Measurements from ENCODE around the gene SOX5.
"Not testable (repeated sequence)": the region's sequence is repeated elsewhere in the genome, so short reads cannot be mapped to it uniquely, and the experiment has no call there.

The SOX5 gene

DNA sequence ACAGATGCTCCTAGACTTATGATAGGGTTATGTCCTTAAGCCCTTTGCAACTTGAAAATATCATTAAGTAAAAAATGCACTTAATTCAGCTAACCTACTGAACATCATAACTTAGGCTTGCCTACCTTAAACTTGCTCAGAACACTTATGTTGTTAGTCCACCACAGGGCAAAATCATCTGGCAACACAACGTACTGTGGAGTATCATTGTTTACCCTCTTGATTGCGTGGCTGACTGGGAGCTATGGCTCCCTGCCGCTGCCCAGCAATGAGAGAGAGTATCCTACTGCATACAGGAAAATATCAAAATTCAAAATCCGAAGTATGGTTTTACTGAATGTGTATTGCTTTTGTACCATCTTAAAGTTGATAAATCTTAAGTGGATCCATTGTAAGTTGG lies 105.5 kb downstream of the SOX5 start:
- DNase-seq (ENCODE audit: low read depth in 2 of 2, low spot score in 1 of 2) = no peak

DNA sequence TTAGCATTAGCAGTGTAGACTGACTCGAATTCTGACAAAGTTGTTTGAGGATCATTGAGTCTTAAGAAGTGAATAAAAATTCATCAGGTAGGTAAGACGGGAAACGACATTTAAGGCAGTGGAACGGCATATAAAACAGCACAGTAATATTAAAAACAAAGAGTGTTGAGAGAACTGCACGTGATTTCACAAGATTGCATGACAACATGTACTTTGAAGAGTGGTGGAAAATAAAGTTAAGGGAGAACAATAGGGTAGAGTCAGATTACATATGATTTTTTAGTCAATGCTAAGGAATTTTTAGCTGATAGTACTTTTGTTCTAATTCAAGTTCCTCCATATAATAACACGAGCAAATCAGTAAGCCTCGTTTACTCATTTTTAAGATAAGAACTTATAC lies 115.4 kb downstream of the SOX5 start:
- DNase-seq (ENCODE audit: low read depth in 2 of 2, low spot score in 1 of 2) = no peak

DNA sequence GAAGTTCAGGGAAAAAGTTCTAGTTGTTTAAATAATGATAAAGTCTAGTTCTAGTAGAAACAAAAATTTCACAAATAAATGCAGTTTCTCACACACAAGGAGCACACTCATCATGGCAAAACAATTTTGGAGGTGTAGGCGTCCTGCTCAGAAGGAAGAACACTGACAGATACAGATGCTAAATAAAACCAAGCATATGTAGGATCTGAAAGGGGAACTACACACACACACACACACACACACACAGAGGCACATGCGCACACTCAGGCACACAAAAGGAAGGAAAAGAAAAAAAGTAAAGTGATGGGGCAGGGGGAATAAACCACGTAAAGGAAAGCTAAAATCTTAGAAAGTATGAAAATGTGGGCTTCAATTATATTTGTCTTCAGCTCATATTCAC lies 117.7 kb downstream of the SOX5 start:
- DNase-seq (ENCODE audit: low read depth in 2 of 2, low spot score in 1 of 2) = no peak

DNA sequence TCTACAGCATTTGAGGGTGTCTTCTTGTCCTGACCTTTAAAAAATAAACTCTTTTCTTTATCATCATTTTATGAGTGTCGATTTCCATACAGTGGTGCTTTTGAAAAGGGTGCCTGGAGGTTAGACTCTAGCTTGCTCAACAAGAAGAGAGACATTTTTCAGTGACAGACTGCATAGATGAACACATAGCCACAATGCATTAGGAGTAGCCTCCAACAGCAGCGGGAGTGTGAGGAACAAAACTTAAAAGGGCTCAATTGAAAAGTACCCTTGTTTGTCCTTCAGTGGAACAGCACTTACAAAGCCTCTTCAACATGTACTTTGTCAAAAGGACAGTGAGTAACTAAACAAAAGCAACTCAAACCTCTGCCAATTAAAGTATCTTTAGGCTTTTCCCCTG lies 119.3 kb downstream of the SOX5 start:
- no peak for DNase-seq (ENCODE audit: low read depth in 2 of 2, low spot score in 1 of 2)

DNA sequence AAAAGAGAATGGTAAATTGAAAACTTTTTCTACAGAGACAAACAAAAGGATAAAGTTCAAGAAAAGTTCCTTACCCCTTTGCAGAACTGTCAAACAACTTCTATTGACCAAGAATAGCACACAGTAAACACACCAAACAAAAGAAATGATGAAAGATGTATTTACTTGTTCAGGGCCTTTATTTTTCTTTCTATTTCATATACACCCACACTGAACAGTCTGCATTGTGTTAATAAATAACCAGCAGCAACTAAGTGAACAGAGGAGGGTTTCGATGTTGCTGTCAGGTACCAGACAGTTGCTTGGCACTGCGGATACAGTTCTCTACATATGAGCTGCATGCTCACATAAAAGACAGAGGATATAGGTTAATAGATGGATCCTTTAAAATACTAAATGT lies 122.1 kb downstream of the SOX5 start:
- no peak for DNase-seq (ENCODE audit: low read depth in 2 of 2, low spot score in 1 of 2)

DNA sequence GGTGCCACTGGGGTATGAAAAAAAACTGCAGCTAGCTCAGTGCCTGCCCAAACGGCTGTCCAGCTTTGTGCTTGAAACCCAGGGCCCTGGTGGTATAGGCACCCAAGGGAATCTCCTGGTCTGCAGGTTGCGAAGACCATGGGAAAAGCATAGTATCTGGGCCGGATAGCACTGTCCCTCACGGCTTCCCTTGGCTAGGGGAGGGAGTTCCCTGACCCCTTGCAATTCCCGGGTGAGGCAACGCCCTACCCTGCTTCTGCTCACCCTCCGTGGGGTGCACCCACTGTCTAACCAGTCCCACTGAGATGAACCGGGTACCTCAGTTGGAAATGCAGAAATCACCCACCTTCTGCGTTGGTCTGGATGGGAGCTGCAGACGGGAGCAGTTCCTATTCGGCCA lies 124.3 kb downstream of the SOX5 start:
- DNase-seq (ENCODE audit: low read depth in 2 of 2, low spot score in 1 of 2) = not testable (repeated sequence)

DNA sequence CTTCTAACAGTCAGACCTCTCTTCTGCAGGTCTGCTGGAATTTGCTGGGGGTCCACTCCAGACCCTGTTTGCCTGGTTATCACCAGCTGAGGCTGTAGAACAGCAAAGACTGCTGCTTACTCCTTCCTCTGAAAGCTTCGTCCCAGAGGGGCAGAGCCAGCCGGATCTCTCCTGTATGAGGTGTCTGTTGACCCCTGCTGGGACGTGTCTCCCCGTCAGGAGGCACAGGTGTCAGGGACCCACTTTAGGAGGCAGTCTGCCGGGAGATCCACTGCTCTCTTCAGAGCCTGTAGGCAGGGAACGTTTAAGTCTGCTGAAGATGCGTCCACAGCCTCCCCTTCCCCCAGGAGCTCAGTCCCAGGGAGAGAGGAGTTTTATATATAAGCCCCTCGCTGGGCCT lies 125.1 kb downstream of the SOX5 start:
- no peak for DNase-seq (ENCODE audit: low read depth in 2 of 2, low spot score in 1 of 2)

DNA sequence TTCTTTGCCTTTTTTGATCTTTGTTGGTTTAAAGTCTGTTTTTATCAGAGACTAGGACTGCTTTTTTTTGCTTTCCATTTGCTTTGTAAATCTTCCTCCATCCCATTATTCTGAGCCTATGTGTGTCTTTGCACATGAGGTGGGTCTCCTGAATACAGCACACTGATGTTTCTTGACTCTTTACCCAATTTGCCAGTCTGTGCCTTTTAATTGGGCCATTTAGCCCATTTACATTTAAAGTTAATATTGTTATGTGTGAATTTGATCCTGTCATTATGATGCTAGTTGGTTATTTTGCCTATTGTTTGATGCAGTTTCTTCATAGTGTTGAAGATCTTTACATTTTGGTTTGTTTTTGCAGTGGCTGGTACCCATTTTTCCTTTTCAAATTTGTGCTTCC lies 126.6 kb downstream of the SOX5 start:
- not testable (repeated sequence) for DNase-seq (ENCODE audit: low read depth in 2 of 2, low spot score in 1 of 2)

DNA sequence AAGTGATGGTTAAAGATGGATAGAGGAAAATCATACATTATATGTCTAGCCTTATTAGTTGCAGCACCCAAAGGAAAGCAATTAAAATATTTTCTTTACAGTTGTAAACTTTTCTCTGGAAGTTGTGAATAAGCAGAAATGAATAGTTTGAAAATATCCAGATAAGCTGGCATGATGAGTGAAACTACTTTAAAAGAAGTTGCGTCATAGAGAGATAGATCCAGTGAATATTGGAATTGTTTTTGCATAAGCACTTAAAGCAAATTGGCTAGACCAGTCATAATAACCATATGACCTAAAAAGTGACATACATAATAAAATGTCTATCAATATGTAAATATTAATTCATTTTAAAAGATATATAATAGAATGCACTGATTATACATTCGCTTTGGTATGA lies 132.1 kb downstream of the SOX5 start:
- DNase-seq (ENCODE audit: low read depth in 2 of 2, low spot score in 1 of 2) = no peak

DNA sequence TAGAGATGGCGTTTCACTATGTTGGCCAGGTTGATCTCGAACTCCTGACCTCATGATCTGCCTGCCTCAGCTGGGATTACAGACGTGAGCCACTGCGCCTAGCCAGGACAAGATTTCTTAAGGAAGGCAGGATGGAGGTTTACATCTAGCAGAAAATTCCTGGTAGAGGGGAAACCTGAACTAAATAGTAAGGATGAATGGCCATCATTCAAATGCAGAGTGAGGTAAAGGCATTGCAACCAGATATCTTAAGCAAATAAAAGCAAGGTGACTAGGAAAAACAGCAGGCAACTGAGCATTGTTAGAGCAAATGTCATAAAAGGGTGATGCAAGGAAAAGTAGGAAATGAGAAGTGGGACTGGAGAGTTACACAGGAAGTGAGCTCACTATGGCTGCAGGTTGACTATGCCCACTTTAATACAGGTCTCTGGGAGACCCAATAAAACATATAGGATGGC lies 133.0 kb downstream of the SOX5 start:
- no peak for DNase-seq (ENCODE audit: low read depth in 2 of 2, low spot score in 1 of 2)

DNA sequence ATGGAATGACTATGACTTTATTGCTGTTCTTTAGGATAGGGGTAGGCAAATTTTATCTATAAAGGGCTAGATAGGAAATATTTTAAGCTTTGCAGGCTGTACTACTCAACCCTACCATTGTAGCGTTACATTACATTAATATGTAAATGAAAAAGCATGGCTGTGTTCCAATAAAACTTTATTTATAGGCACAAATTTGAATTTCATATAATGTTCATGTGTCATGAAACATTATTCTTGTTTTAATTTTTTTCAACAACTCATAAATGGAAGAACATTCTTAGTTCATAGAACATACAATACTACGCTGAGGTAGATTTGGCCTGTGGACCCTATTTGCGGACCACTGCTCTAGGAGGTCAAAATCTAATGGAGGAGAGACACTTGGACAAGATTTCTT lies 133.7 kb downstream of the SOX5 start:
- DNase-seq (ENCODE audit: low read depth in 2 of 2, low spot score in 1 of 2) = no peak

DNA sequence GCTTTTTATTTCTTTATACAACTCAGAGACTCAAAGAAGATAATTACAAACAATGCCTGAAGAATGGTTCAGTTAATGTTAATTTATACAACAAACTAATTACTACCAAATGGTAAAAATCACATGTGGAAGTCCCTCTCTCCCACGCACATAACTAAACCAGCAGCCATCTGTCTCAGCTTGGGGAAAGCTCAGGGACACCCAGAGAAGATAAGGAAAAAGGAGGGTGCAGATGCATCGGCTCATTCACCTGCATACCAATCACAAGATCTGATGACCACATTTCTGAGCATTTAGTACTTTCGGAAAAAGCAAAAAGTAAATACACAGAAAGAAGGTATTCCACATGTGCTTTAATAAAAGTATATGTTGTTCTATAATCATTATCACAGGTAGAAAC lies 136.3 kb downstream of the SOX5 start:
- DNase-seq (ENCODE audit: low read depth in 2 of 2, low spot score in 1 of 2) = no peak

DNA sequence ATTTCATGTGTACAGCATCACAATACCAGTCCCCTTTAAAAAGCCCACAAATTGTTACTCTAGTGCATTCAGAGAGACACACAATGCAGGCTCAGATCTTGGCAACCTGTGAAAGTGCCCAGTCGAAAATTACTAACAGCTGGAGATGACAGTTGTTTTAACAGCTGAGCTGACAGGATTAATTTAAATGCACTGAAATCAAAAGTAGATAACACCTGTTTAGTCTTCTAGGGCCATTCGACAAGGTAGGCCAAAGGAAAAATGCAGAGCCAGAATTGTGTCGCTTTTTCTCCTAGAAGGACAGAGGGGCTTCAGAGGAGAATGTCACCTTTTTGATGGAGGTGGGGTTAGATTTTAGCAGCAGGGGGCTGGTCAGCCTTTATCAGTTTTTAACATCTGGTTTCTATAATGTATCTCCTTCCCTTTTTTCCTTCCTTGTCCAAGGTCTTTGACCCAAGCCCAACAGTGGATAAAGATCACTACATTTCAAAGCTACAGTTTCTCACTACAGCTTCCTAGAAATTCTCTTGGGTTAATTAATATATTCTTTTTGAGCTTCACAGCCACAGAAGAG lies 139.1 kb downstream of the SOX5 start:
- no peak for DNase-seq (ENCODE audit: low read depth in 2 of 2, low spot score in 1 of 2)

DNA sequence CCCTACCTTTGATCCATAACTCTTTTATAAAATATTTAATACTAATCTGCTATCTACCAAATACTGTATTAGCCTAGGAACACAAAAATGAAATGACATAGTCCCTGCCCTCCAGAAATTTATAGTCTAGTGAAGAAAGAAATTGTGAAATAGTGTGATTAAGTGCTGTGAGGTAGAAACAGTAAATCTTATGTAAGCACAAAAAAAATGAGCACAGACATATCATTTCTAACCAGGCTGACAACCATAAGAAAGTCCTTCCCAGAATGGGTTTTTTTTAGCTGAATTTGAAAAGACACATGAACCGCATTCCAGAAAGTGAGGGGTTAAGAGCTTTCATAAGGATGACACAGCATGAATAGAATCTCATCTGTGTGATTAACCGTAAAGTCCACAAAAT lies 145.9 kb downstream of the SOX5 start:
- DNase-seq (ENCODE audit: low read depth in 2 of 2, low spot score in 1 of 2) = no peak

DNA sequence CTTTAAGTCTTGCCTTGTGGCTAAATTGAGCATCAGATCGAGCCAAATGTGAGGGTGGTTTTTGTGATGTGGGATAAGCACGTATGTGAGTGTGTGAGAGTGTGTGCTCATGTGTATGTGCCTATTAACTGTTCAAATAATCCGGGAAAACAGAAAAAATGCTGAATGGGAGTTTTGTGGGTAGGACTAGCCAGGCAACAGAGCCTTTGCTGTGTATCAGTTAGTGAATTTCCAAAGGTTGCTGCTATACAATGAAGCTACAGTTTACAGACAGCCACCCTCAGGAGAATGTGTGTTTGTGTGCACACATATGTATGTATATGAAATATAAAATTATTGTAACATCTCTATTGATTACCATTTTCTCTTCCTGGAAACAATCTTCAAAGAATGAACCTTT lies 154.0 kb downstream of the SOX5 start:
- DNase-seq (ENCODE audit: low read depth in 2 of 2, low spot score in 1 of 2) = no peak

DNA sequence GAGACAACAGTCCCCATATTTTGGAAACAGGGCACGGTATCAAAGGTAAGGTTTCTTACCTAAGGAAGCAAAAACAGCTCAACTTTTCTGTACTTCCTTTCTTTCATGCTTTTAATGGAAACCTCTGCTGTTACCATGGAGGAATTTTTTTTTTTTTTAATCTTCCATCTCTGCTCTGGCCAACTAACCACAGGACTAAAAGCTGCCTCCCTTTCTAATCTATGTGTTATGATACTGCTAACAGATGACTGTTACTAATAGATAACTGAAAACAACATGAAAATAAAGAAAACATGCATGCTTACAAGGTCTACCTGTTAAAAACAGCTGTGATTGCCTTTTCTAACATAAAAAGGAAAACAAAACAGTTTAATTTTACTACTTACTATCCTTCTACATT lies 168.4 kb downstream of the SOX5 start:
- no peak for DNase-seq (ENCODE audit: low read depth in 2 of 2, low spot score in 1 of 2)

DNA sequence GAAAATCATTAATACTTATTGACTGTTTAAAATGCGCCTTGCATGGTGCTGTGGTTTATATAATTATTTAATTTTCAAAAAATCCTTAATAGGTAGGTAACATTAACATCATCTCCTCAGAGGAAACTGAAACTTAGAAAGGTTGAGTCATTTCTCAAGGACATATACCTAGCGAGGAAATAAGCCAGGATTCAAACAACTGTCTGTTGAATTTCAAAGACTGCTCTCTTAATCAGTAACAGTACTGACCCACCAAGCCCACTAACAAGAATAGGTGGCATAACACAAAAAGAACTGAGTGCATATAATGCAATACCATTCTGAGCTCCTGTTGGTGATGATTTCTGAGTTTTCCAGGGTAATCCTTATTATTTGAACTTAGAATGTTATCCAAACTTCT lies 174.3 kb downstream of the SOX5 start:
- no peak for DNase-seq (ENCODE audit: low read depth in 2 of 2, low spot score in 1 of 2)

DNA sequence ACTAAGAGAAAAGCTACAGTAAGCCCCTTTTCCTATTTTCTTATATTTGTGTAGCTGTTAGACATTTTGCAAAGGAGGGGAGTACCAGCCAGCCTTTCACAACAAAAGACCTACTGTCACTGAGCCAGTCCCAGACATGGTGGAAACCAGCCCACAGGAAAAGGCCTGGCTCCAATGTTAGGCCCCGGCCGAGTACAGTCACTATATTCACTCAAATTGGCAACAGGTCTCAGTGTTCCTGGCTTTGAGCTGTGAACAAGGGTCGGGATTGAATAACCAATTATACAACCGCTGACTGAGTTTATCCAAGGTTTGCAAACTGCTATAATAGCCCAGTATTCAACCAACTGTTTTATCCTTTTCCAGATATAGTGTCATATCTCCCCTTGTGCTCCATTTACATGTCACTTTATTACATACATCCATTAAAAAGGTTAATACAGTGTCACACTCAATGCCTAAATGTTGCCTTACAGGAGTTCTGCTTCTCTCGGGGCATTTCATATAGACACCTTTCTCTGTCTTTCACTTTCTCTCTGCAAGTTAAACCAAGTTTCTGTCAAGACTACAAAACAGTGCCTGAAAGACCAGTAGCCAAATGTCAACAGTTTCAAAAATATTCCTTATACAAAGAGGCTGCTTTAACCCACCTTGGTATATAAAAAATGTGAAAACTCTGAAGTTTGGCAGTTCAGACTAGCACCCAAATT lies 178.1 kb downstream of the SOX5 start:
- DNase-seq (ENCODE audit: low read depth in 2 of 2, low spot score in 1 of 2) = no peak

DNA sequence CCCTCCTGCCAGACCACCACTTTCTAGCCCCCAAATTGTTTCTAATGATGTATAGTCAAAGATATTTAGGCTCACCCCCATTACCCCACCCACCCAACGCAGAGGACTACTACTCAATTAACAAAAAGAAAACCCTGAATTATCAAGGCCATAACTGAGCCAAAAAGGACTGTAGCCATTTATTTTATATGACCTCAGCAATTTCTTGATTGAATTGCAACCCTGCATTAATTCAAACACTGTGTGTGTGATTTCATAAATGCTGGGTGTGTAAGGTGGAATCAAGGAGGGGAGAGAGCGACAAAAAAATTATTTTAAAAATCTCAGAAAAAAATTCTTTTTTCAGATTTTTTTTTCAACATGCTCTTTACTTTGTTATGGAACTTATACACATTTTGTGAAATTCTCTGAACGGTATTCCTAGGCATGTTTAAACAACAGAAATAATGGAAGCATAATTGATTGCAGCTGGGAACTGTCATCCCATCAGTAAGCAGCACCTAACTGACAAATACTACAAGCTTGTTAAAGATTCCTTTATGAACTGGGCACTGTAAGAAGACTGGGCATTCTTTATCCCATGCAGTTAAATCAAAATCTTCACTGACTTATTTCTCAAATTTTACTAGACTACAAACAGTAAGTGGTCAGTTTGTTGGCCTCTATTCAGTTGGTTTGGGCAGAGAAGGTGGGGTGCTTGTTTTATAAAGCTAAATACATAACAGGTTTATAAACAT lies 179.1 kb downstream of the SOX5 start:
- DNase-seq (ENCODE audit: low read depth in 2 of 2, low spot score in 1 of 2) = no peak

DNA sequence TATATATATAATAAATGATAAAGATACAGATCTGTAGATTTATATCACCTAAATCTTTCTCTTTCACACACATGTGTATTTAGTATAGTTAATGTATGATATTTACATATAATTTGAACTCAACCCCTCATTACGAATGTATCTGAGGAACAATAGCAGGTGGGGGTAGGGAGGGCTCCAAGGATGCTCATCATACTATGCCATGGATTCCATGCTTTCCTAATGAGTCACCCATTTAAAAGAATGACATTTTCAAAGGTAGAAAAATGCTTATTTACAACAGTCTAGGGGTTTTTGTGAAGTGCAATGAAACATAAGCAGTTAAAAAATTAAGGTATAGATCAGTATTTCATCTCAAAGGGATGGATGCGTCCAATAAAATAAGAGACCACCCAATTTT lies 181.6 kb downstream of the SOX5 start:
- no peak for DNase-seq (ENCODE audit: low read depth in 2 of 2, low spot score in 1 of 2)

DNA sequence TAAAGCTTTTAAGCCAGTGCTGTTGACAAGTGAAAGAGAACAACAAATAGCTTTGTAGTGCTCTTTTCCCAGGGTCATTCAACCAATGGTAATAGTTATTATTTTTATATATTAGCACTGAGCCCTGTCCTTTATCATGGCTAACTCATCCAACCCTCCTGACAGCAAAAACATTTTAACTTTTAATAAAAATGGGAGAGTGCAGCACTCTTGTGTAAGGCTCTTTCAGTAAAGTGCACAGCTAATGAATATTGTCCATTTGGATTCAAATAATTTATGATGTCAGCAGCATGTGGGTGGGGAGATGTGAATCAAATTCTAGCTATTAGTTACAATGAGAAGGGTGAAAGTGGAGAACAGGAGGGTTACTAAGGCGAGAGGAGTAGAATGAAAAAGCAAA lies 185.7 kb downstream of the SOX5 start:
- DNase-seq (ENCODE audit: low read depth in 2 of 2, low spot score in 1 of 2) = no peak

DNA sequence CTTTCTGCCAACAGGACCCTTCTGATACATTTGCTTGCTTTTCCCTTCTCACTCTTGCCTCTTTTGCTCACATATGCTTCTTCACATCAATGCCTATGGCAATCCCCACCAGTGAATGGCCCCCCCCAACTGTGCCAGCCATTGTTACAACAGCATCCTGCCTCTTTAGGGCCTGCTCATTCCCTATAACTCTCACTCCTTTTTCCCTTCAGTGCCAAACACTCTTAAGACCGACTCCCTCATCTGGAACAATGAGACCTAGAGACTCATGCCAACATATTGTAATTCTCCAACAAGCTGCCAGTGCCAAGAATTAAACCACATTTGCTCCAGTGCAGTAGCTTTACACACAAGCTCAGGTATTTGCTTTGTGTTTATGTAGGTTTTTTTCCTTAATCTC lies 189.0 kb downstream of the SOX5 start:
- DNase-seq (ENCODE audit: low read depth in 2 of 2, low spot score in 1 of 2) = no peak

DNA sequence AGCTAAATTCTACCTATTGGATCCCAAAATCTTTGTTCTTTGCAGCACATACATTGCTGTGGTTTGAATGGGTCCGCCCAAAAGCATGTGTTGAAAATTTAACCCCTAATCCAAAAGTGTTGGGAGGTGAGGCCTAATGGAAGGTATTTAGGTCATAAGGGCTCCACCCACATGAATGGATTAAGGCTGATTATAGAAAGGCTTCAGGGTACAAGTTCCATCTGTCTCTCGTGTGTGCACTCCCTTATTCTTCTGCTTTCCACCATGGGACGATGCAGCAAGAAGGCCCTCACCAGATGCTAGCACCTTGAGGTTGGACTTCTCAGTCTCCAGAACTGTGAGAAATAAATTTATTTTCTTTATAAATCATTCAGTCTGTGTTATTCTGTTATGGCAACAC lies 190.9 kb downstream of the SOX5 start:
- no peak for DNase-seq (ENCODE audit: low read depth in 2 of 2, low spot score in 1 of 2)

All from stimulated activated CD8-positive, alpha-beta memory T cell treated with anti-CD3 and anti-CD28 coated beads, Interleukin-4, amount 100 ng/mL, for 4 hours (primary cell).